Parathyroid adenoma (tissue), 2 donors: ENCODE results near the gene RAB30.

Experiments used
- H2AFZ ChIP-seq: fragments of 300-600 bp; sonication (generic); one replicate; pipeline ENCODE4 v1.7.0; 2017; ENCODE audit warnings: antibody characterized with exemption, mild to moderate bottlenecking
- H3K27ac ChIP-seq: fragments of 300-600 bp; sonication (generic); one replicate; pipeline ENCODE4 v1.7.0; 2017
- H3K27me3 ChIP-seq: fragments of 300-600 bp; sonication (generic); one replicate; pipeline ENCODE4 v1.7.0; 2017; ENCODE audit warnings: low read length; ENCODE audit not compliant: control insufficient read depth, insufficient read depth
- H3K36me3 ChIP-seq: fragments of 300-600 bp; sonication (generic); one replicate; pipeline ENCODE4 v1.7.0; 2017; ENCODE audit warnings: low read length; ENCODE audit not compliant: control insufficient read depth, insufficient read depth
- H3K4me1 ChIP-seq: fragments of 300-600 bp; sonication (generic); one replicate; pipeline ENCODE4 v1.7.0; 2017; ENCODE audit warnings: control low read depth
- H3K4me2 ChIP-seq: fragments of 300-600 bp; sonication (generic); one replicate; pipeline ENCODE4 v1.7.0; 2017; ENCODE audit warnings: low read length
- H3K4me3 ChIP-seq: fragments of 300-600 bp; sonication (generic); one replicate; pipeline ENCODE4 v1.7.0; 2017; ENCODE audit warnings: low read depth, low read length
- H3K79me2 ChIP-seq: fragments of 300-600 bp; sonication (generic); one replicate; pipeline ENCODE4 v1.7.0; 2017; ENCODE audit warnings: control low read depth
- H3K9ac ChIP-seq: fragments of 300-600 bp; sonication (generic); one replicate; pipeline ENCODE4 v1.7.0; 2017; ENCODE audit warnings: mild to moderate bottlenecking
- H3K9me3 ChIP-seq: fragments of 300-600 bp; sonication (generic); one replicate; pipeline ENCODE4 v1.7.0; 2017; ENCODE audit warnings: low read length; ENCODE audit not compliant: control insufficient read depth
- CTCF ChIP-seq: fragments of 300-600 bp; sonication (generic); IDR thresholded peaks from one replicate; pipeline ENCODE4 v1.7.0; 2017; ENCODE audit warnings: antibody characterized with exemption, mild to moderate bottlenecking
- donor health status: primary hyperparathyroidism.

RAB30 gene

GRCh38 chr11:82988936-82989627, 82.6 kb downstream of the RAB30 start:
- H3K4me3 ChIP-seq, result no peak overlapping the region
- no peaks in the 10 kb centered on the region for H3K36me3 ChIP-seq
- no peaks in the 10 kb centered on the region for H3K79me2 ChIP-seq
- no peaks in the 10 kb centered on the region for H3K4me1 ChIP-seq
- no peak overlapping the region for H2AFZ ChIP-seq
- H3K9me3 ChIP-seq, result no peaks in the 10 kb centered on the region
- H3K9ac ChIP-seq, result no peak overlapping the region
- H3K27me3 ChIP-seq, result no peaks in the 10 kb centered on the region
- no peak overlapping the region for H3K4me2 ChIP-seq
- H3K27ac ChIP-seq, result no peak overlapping the region
- TF ChIP-seq CTCF, result no peak

GRCh38 chr11:82987997-82988396, 83.7 kb downstream of the RAB30 start:
- Histone ChIP-seq H3K36me3 (no peaks in the 10 kb centered on the region), H3K4me2 (no peak overlapping the region), H3K9me3 (no peaks in the 10 kb centered on the region), H3K4me1 (no peaks in the 10 kb centered on the region), H3K9ac (no peak overlapping the region), H3K27me3 (no peaks in the 10 kb centered on the region), H3K4me3 (no peak overlapping the region), H3K79me2 (no peaks in the 10 kb centered on the region), H3K27ac (no peak overlapping the region), H2AFZ (no peak overlapping the region)
- TF ChIP-seq CTCF, result no peak

GRCh38 chr11:82986446-82986845, 85.3 kb downstream of the RAB30 start:
- Histone ChIP-seq H3K9me3 (no peaks in the 10 kb centered on the region), H3K9ac (no peak overlapping the region), H3K4me1 (no peaks in the 10 kb centered on the region), H3K4me3 (no peak overlapping the region), H3K27me3 (no peaks in the 10 kb centered on the region), H3K27ac (no peak overlapping the region), H2AFZ (no peak overlapping the region), H3K79me2 (no peaks in the 10 kb centered on the region), H3K4me2 (no peak overlapping the region), H3K36me3 (no peaks in the 10 kb centered on the region)
- TF ChIP-seq CTCF, result no peak

- no peaks in the 10 kb centered on the region for H3K4me1 ChIP-seq
- no peaks in the 10 kb centered on the region for H3K79me2 ChIP-seq
- no peak overlapping the region for H3K4me3 ChIP-seq
- no peak overlapping the region for H3K27ac ChIP-seq
- H2AFZ ChIP-seq, result no peak overlapping the region
- no peaks in the 10 kb centered on the region for H3K36me3 ChIP-seq
- no peaks in the 10 kb centered on the region for H3K9me3 ChIP-seq
- no peaks in the 10 kb centered on the region for H3K27me3 ChIP-seq
- no peak overlapping the region for H3K9ac ChIP-seq
- H3K4me2 ChIP-seq, result no peak overlapping the region
- TF ChIP-seq CTCF, result no peak
These were observed 89.8 kb downstream of the RAB30 start for GRCh38 chr11:82981852-82982251.

GRCh38 chr11:82980947-82981346, 90.8 kb downstream of the RAB30 start:
- TF ChIP-seq CTCF, result no peak
- Histone ChIP-seq H3K36me3 (no peaks in the 10 kb centered on the region), H3K4me2 (no peak overlapping the region), H3K79me2 (no peaks in the 10 kb centered on the region), H3K4me3 (no peak overlapping the region), H3K9ac (no peak overlapping the region), H3K27me3 (no peaks in the 10 kb centered on the region), H3K4me1 (no peaks in the 10 kb centered on the region), H3K27ac (no peak overlapping the region), H2AFZ (no peak overlapping the region), H3K9me3 (no peaks in the 10 kb centered on the region)
